Type B pancreatic cell (in vitro differentiated cells): ENCODE measurements around the gene SMIM38. TPM values are rescaled to one million over a fixed set of nuclear protein-coding genes. Genes with fewer than 3 reads are reported as not detected.

Experiments
- DNase-seq: peaks from one replicate; pipeline ENCODE4 v3.0.0; 2021; ENCODE audit warnings: mixed read lengths; ENCODE audit not compliant: unreplicated experiment; ENCODE audit errors: extremely low spot score
- H3K27ac Mint-ChIP-seq: 2 replicates; pipeline ENCODE4 v1.8.0; 2021; ENCODE audit warnings: mild to moderate bottlenecking, mixed read lengths
- H3K27me3 Mint-ChIP-seq: 2 replicates; pipeline ENCODE4 v1.8.0; 2021; ENCODE audit warnings: mixed read lengths
- H3K36me3 Mint-ChIP-seq: 2 replicates; pipeline ENCODE4 v1.8.0; 2021; ENCODE audit warnings: mixed read lengths
- H3K4me1 Mint-ChIP-seq: one replicate; pipeline ENCODE4 v1.8.0; 2021; ENCODE audit warnings: mixed read lengths; ENCODE audit not compliant: unreplicated experiment
- H3K4me3 Mint-ChIP-seq: 2 replicates; pipeline ENCODE4 v1.8.0; 2021; ENCODE audit warnings: mild to moderate bottlenecking, mixed read lengths
- H3K9me3 Mint-ChIP-seq: 2 replicates; pipeline ENCODE4 v1.8.0; 2021; ENCODE audit warnings: mixed read lengths
- total RNA-seq: library from RNA; stranded (reverse); gene quantifications from 2 replicates; pipeline ENCODE4 v1.2.1, GENCODE V29; 2021; ENCODE audit warnings: low replicate concordance
- TF ChIP-seq, protein P1 (sequence below): fragments of 200-600 bp; sonication (generic); conservative IDR thresholded peaks from 2 replicates; pipeline ENCODE4 v1.5.0; 2021; ENCODE audit warnings: antibody characterized with exemption, mild to moderate bottlenecking

SMIM38 gene
- total RNA-seq, 1 donor from 2014 or later: 5.3 TPM

DNA sequence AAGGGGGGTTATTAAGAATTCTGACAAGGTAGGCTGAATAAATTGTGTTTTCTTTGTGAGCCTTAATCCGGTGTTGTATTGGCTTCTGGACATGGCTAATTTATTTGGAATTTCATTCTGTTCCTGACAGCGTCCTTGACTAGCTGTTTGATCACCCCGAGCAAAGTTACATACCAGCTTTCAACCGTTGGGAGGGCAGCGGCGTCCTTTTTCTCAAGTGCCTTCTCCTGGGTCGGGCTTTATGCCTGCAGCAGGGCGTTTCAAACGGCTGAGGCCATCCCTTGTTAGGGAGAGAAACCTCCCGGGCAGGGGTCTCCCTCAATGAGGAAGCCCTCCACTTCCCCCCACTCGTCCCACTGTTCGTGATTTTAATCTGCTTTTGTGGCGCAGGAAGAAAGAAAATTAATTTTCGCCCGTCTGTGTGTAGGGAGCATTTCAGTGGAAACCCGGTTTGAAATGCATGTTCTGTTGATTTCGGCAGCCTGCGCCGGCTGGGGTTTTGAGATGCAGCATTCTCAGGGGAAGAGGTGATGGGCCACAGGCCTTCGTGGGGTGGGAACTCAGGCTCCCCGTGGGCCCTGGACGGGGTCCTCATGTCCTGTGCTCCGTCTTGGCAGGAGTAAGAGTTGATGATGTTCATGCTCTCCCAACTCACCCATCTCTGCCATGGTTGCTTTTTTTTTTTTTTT, 2.9 kb upstream of the SMIM38 start:
- Mint-ChIP-seq H3K27me3 (peaks cover 18% of the 10 kb centered on the region), H3K27ac (peak overlapping the region; percentile 33), H3K4me3 (peak overlapping the region; percentile 75), H3K4me1 (peaks cover 25% of the 10 kb centered on the region), H3K36me3 (peaks cover 4% of the 10 kb centered on the region), H3K9me3 (no peaks in the 10 kb centered on the region)
- no peak for DNase-seq
- TF ChIP-seq, protein P1, sequence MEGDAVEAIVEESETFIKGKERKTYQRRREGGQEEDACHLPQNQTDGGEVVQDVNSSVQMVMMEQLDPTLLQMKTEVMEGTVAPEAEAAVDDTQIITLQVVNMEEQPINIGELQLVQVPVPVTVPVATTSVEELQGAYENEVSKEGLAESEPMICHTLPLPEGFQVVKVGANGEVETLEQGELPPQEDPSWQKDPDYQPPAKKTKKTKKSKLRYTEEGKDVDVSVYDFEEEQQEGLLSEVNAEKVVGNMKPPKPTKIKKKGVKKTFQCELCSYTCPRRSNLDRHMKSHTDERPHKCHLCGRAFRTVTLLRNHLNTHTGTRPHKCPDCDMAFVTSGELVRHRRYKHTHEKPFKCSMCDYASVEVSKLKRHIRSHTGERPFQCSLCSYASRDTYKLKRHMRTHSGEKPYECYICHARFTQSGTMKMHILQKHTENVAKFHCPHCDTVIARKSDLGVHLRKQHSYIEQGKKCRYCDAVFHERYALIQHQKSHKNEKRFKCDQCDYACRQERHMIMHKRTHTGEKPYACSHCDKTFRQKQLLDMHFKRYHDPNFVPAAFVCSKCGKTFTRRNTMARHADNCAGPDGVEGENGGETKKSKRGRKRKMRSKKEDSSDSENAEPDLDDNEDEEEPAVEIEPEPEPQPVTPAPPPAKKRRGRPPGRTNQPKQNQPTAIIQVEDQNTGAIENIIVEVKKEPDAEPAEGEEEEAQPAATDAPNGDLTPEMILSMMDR: no peak

DNA sequence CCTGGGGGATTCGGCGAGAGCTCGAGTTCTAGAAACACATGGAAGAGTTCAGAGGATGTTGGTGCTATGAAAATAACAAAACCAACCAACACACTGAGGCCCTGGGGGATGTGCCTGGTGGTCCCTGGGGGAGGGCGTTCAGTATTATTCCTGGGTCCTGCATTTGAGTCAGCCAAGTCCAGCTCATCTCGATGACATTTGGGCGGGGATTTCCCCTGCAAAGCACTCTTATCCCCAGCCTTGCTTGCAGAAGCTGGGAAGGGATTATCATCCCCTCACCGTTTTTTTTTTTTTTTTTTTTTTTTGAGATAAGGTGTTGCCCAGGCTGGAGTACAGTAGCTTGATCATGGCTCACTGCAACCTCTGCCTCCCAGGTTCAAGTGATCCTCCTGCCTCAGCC, 2.1 kb upstream of the SMIM38 start:
- Mint-ChIP-seq H3K9me3 (no peaks in the 10 kb centered on the region), H3K4me3 (peak overlapping the region; percentile 12), H3K27ac (peak overlapping the region; percentile 33), H3K36me3 (peaks cover 4% of the 10 kb centered on the region), H3K27me3 (peaks cover 16% of the 10 kb centered on the region), H3K4me1 (peaks cover 25% of the 10 kb centered on the region)
- TF ChIP-seq, protein P1: no peak
- DNase-seq: no peak

DNA sequence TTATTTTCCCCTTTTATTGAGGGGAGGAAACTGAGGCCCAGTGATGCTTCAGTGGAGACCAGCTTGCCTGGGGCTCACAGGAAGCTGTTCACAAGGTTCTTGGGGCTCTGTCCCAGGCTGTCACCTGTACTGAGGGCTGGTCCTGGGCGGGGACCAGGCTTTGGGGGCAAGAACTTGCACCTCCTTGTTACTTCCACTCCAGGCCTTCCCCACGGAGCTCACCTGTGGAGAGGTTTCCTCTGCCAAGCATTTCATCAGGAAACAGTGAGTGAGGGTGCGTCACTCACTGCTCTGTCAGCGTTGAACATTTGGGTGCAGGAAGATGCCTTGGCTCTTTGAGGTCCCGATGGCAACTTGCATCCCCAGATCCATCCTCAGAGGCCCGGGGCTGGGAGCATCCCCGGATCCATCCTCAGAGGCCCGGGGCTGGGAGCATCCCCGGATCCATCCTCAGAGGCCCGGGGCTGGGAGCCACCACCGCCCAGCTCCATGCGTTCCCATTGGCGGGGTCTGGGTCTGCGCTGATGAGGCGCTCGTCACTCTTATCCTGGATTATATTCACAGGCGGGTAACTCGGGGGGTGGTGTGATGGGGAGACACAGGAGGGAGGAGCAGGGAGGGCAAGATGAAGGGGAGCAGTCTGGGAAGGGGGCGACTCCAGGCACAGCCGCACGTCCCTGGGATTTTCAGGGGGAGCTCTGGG, 1.4 kb upstream of the SMIM38 start:
- Mint-ChIP-seq H3K27me3 (peaks cover 16% of the 10 kb centered on the region), H3K4me1 (peaks cover 25% of the 10 kb centered on the region), H3K4me3 (no peak overlapping the region), H3K27ac (no peak overlapping the region), H3K9me3 (no peaks in the 10 kb centered on the region), H3K36me3 (peaks cover 4% of the 10 kb centered on the region)
- DNase-seq: no peak
- TF ChIP-seq, protein P1: no peak

DNA sequence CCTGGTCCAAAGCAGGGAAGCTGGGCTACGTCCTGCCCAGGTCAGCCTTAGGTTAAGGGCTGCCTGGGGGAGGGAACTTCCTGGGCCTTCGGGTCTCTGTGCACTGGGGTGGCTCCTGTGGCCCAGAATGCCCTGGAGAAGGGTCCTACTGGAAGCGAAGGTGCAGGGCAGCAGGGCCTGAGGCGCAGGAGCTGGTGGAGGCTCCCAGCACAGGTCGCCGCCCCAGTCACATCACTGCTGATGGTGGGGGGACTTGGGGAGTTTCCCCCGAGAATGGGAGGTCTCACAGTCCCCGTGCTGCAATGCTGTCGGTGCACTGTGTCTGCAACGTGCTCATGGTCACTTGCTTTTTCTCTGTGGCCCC, 815 bp upstream of the SMIM38 start:
- H3K27ac Mint-ChIP-seq: no peak overlapping the region
- H3K4me3 Mint-ChIP-seq: no peak overlapping the region
- peaks cover 4% of the 10 kb centered on the region for H3K36me3 Mint-ChIP-seq
- no peak for DNase-seq
- H3K4me1 Mint-ChIP-seq: peaks cover 25% of the 10 kb centered on the region
- peaks cover 16% of the 10 kb centered on the region for H3K27me3 Mint-ChIP-seq
- no peaks in the 10 kb centered on the region for H3K9me3 Mint-ChIP-seq
- TF ChIP-seq, protein P1: no peak

DNA sequence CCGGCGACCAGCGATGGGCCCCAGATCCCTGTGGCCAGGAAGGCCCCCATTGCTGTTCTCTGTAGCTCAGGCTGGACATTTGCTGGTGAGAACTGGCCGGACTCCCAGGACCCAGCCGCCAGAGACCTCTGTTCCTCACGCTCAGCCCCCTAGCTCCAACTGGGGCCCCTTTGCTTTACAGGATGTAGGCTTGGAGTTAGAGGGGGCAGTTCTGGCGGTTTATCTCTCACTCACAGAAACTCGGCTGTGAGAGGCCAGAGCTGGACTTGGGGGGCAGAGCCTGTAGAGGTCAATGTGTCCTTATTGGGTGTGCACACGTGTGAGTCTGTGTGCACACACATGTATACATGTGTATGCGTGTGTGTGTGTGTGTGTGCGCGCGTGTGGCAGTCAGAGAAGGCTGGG, 502 bp downstream of the SMIM38 start:
- no peak for DNase-seq
- no peaks in the 10 kb centered on the region for H3K36me3 Mint-ChIP-seq
- TF ChIP-seq, protein P1: no peak
- peaks cover 16% of the 10 kb centered on the region for H3K27me3 Mint-ChIP-seq
- H3K4me3 Mint-ChIP-seq: peak overlapping the region; percentile 39
- H3K4me1 Mint-ChIP-seq: peaks cover 32% of the 10 kb centered on the region
- no peaks in the 10 kb centered on the region for H3K9me3 Mint-ChIP-seq
- no peak overlapping the region for H3K27ac Mint-ChIP-seq
